H1 (cell line): ENCODE data around the gene F10. TPM values are rescaled to one million over a fixed set of nuclear protein-coding genes. Genes with fewer than 3 reads are reported as not detected.

Experiments
- CTCF ChIA-PET: fragments of 300-600 bp; sonication (Branson Sonifier 250); formaldehyde crosslinking; loops from one replicate; lab custom pipeline; 2021; ENCODE audit not compliant: partially characterized antibody; lab: Charles Lee
- POLR2A ChIA-PET: fragments of 300-600 bp; sonication (Branson Sonifier 250); formaldehyde crosslinking; loops from one replicate; lab custom pipeline; 2021; ENCODE audit warnings: inconsistent platforms; ENCODE audit not compliant: partially characterized antibody; lab: Charles Lee
- DNase-seq, 2 experiments: peaks; one replicate each; pipeline versions ENCODE4 v3.0.0 to v3.0.0-alpha.2; 2010 to 2022; ENCODE audit warnings: low spot score in 2 of 2, low read depth in 1 of 2, mixed read lengths in 1 of 2
- FAIRE-seq: peaks from 2 replicates; lab custom pipeline; 2011; peaks lifted over from hg19 to GRCh38; lab: Jason Lieb, UNC
- H2AFZ ChIP-seq: 2 replicates; pipeline ENCODE4 v1.8.1; 2012; ENCODE audit warnings: low read length, inconsistent platforms
- H2AK5ac ChIP-seq: 2 replicates; pipeline ENCODE4 v1.6.1; 2013; ENCODE audit warnings: low read depth, low read length
- H2BK120ac ChIP-seq: replicated peaks from 2 replicates; pipeline ENCODE3; 2013; ENCODE audit warnings: low read depth, low read length, inconsistent platforms
- H2BK12ac ChIP-seq: 2 replicates; pipeline ENCODE4 v1.6.1; 2013; ENCODE audit warnings: low read depth, low read length
- H2BK15ac ChIP-seq: 2 replicates; pipeline ENCODE4 v1.6.1; 2013; ENCODE audit warnings: low read length
- H2BK20ac ChIP-seq: 2 replicates; pipeline ENCODE4 v1.6.1; 2013; ENCODE audit warnings: low read length
- H2BK5ac ChIP-seq: 2 replicates; pipeline ENCODE4 v1.6.1; 2013; ENCODE audit warnings: low read depth, low read length
- H3K14ac ChIP-seq: 2 replicates; pipeline ENCODE4 v1.6.1; 2013; ENCODE audit warnings: inconsistent platforms; ENCODE audit not compliant: insufficient read length
- H3K18ac ChIP-seq: 2 replicates; pipeline ENCODE4 v1.6.1; 2013; ENCODE audit warnings: low read length; ENCODE audit errors: extremely low read depth
- H3K23ac ChIP-seq: 2 replicates; pipeline ENCODE4 v1.6.1; 2013; ENCODE audit warnings: inconsistent platforms; ENCODE audit not compliant: insufficient read length
- H3K23me2 ChIP-seq: 2 replicates; pipeline ENCODE4 v1.6.1; 2013; ENCODE audit warnings: low read depth, low read length
- H3K27ac ChIP-seq: 2 replicates; pipeline ENCODE4 v1.6.1; 2011; ENCODE audit warnings: low read depth, low read length, inconsistent platforms
- H3K27me3 ChIP-seq, 4 experiments: replicated peaks in 1 of 4; 1 replicate in 1 of 4; 2 replicates in 3 of 4; pipeline versions ENCODE4 v1.6.1 to v1.8.1; 2011 to 2013; ENCODE audit warnings: low read length in 3 of 4, mild to moderate bottlenecking in 3 of 4, inconsistent platforms in 2 of 4, mixed read lengths in 2 of 4, moderate library complexity in 1 of 4; ENCODE audit not compliant: control insufficient read depth in 3 of 4, insufficient read depth in 3 of 4; ENCODE audit errors: extremely low read depth in 1 of 4
- H3K36me3 ChIP-seq, 4 experiments: 2 replicates each; pipeline versions ENCODE4 v1.6.1 to v1.8.1; 2011 to 2013; ENCODE audit warnings: mild to moderate bottlenecking in 4 of 4, low read length in 3 of 4, moderate library complexity in 2 of 4, control low read depth in 1 of 4, inconsistent platforms in 1 of 4; ENCODE audit not compliant: insufficient read depth in 4 of 4, control insufficient read depth in 2 of 4
- H3K4ac ChIP-seq: replicated peaks from 2 replicates; pipeline ENCODE3; 2013; ENCODE audit warnings: low read length, low read depth, mixed read lengths, inconsistent platforms; ENCODE audit not compliant: insufficient read length
- H3K4me1 ChIP-seq, 4 experiments: replicated peaks in 1 of 4; 1 replicate in 1 of 4; 2 replicates in 3 of 4; pipeline versions ENCODE4 v1.6.1 to v1.8.1; 2011 to 2013; ENCODE audit warnings: low read length in 3 of 4, inconsistent platforms in 2 of 4, mixed read lengths in 1 of 4; ENCODE audit not compliant: insufficient read depth in 4 of 4, control insufficient read depth in 3 of 4
- H3K4me2 ChIP-seq, 2 experiments: 2 replicates each; pipeline versions ENCODE4 v1.6.1 to v1.8.1; 2011 to 2013; ENCODE audit warnings: low read depth in 2 of 2, low read length in 2 of 2, control low read depth in 1 of 2, inconsistent platforms in 1 of 2, mild to moderate bottlenecking in 1 of 2; ENCODE audit not compliant: insufficient read depth in 1 of 2
- H3K4me3 ChIP-seq, 4 experiments: fragments of 200-600, 300-600 bp in 1 of 4; sonication (generic), shearing (Covaris generic), sonication (Bioruptor Twin) in 1 of 4; 2 replicates each; pipeline versions ENCODE4 v1.5.1 to v1.8.1; 2011 to 2016; ENCODE audit warnings: low read length in 4 of 4, low read depth in 3 of 4, control low read depth in 2 of 4, inconsistent platforms in 2 of 4, mild to moderate bottlenecking in 2 of 4, mixed read lengths in 1 of 4, moderate library complexity in 1 of 4; ENCODE audit not compliant: insufficient read depth in 2 of 4; ENCODE audit errors: extremely low read depth in 1 of 4
- H3K56ac ChIP-seq: replicated peaks from 2 replicates; pipeline ENCODE3; 2013; ENCODE audit warnings: low read depth, mild to moderate bottlenecking, mixed read lengths, low read length, inconsistent platforms; ENCODE audit not compliant: insufficient read length
- H3K79me1 ChIP-seq: 2 replicates; pipeline ENCODE4 v1.6.1; 2013; ENCODE audit warnings: low read depth, low read length, control low read depth
- H3K79me2 ChIP-seq, 2 experiments: 2 replicates each; pipeline versions ENCODE4 v1.6.1 to v1.8.1; 2012 to 2013; ENCODE audit warnings: low read length in 2 of 2, mild to moderate bottlenecking in 2 of 2, inconsistent platforms in 1 of 2; ENCODE audit not compliant: insufficient read depth in 2 of 2, control insufficient read depth in 1 of 2
- H3K9ac ChIP-seq, 4 experiments: replicated peaks in 1 of 4; 1 replicate in 1 of 4; 2 replicates in 3 of 4; pipeline versions ENCODE4 v1.6.1 to v1.8.1; 2011 to 2013; ENCODE audit warnings: low read depth in 3 of 4, low read length in 3 of 4, control low read depth in 2 of 4, mild to moderate bottlenecking in 2 of 4, moderate library complexity in 2 of 4, inconsistent platforms in 1 of 4; ENCODE audit errors: extremely low read depth in 1 of 4
- H3K9me3 ChIP-seq, 2 experiments: 2 replicates each; pipeline versions ENCODE4 v1.6.1 to v1.8.1; 2012 to 2013; ENCODE audit warnings: mild to moderate bottlenecking in 2 of 2, moderate library complexity in 2 of 2, control low read depth in 1 of 2, inconsistent platforms in 1 of 2, low read depth in 1 of 2, low read length in 1 of 2, mixed read lengths in 1 of 2; ENCODE audit not compliant: insufficient read depth in 2 of 2
- H4K20me1 ChIP-seq, 2 experiments: replicated peaks in 1 of 2; 2 replicates each; pipeline versions ENCODE3 to v1.8.1; 2011 to 2013; ENCODE audit warnings: inconsistent platforms in 2 of 2, low read length in 2 of 2, mild to moderate bottlenecking in 1 of 2; ENCODE audit not compliant: insufficient read depth in 2 of 2, control insufficient read depth in 1 of 2
- H4K5ac ChIP-seq: 2 replicates; pipeline ENCODE4 v1.6.1; 2013; ENCODE audit warnings: low read length, low read depth, mixed read lengths, inconsistent platforms; ENCODE audit not compliant: insufficient read length
- H4K8ac ChIP-seq: 2 replicates; pipeline ENCODE4 v1.8.0; 2013; ENCODE audit warnings: mild to moderate bottlenecking, moderate library complexity, low read length, inconsistent platforms; ENCODE audit not compliant: insufficient read depth; ENCODE audit errors: extremely low read depth
- H4K91ac ChIP-seq: replicated peaks from 2 replicates; pipeline ENCODE3; 2013; ENCODE audit warnings: low read length, mixed read lengths, inconsistent platforms; ENCODE audit not compliant: insufficient read length
- CBX5 ChIP-seq: fragments of 300-800, 300-1000 bp; sonication (generic); IDR thresholded peaks from 2 replicates; pipeline ENCODE4 v1.7.1; 2016; ENCODE audit warnings: antibody characterized with exemption, low read length, low read depth
- CREB1 ChIP-seq: IDR thresholded peaks from 2 replicates; pipeline ENCODE4 v1.6.1; 2012; ENCODE audit warnings: inconsistent platforms
- CTBP2 ChIP-seq: IDR thresholded peaks from 2 replicates; pipeline ENCODE4 v1.7.0; 2011; ENCODE audit warnings: borderline replicate concordance, mild to moderate bottlenecking, moderate library complexity, mixed read lengths, low read length; ENCODE audit not compliant: insufficient read depth, insufficient read length
- JUN ChIP-seq: IDR thresholded peaks from 2 replicates; pipeline ENCODE4 v1.6.1; 2011; ENCODE audit warnings: low read depth, mild to moderate bottlenecking, improper control_type of control experiment, low read length
- POLR2A ChIP-seq, 2 experiments: IDR thresholded peaks; 1 replicate in 1 of 2; 2 replicates in 1 of 2; pipeline ENCODE4 v1.6.1; 2011; ENCODE audit warnings: low read depth in 2 of 2, low read length in 2 of 2, mild to moderate bottlenecking in 2 of 2; ENCODE audit errors: control extremely low read depth in 1 of 2
- USF2 ChIP-seq: IDR thresholded peaks from 2 replicates; pipeline ENCODE4 v1.6.1; 2011; ENCODE audit warnings: low read length, improper control_type of control experiment
- WGBS, 2 experiments: shearing (Covaris generic) in 1 of 2; methylation state at CpG; one replicate each; pipeline versions ENCODE4 v1.1.6 to v1.1.7; 2013 to 2015; ENCODE audit warnings: low lambda C conversion rate in 2 of 2, mixed read lengths in 2 of 2, inconsistent platforms in 1 of 2, low coverage in 1 of 2, missing lambda C conversion rate in 1 of 2; ENCODE audit not compliant: insufficient replicate concordance in 2 of 2, insufficient coverage in 1 of 2, insufficient read length in 1 of 2; ENCODE audit errors: extremely low coverage in 1 of 2, missing lambda C conversion rate in 1 of 2; 5-methylcytosine and 5-hydroxymethylcytosine counted together
- polyA plus RNA-seq, 7 experiments: library from polyadenylated mRNA; depleted of rRNA in 3 of 7; stranded (reverse) in 5 of 7; unstranded in 2 of 7; fragments of >200 nt in 5 of 7; fragments of 200-250 nt in 2 of 7; gene quantifications; 1 replicate in 5 of 7; 2 replicates in 1 of 7; 4 replicates in 1 of 7; pipeline versions ENCODE4 v1.2.1 to v1.2.3, GENCODE V29; 2011 to 2013; ENCODE audit warnings: missing spikeins in 2 of 7, mixed read lengths in 2 of 7
- total RNA-seq: library from RNA; stranded (reverse); fragmentation: NEBNext Ultra II Directional; extraction: Animal tissue kit (Norgen Biotek cat#: 25700); gene quantifications from 2 replicates; pipeline ENCODE4 v1.2.1, GENCODE V29; 2021

F10 gene
- total and polyA plus RNA-seq, 2 of the 8 experiments (the other 6 are each of a cell fraction or from before 2014, with no cell fraction given): 2.0 to 4.2 TPM

- FAIRE-seq: no peak
- no peaks in the 10 kb centered on the region; a peak in 1 of 8 replicates for H3K36me3 ChIP-seq
- no peak overlapping the region for H3K56ac ChIP-seq
- peaks cover 0 to 6% (median 4%) of the 10 kb centered on the region in 4 experiments; a peak in 2 of 7 replicates for H3K4me1 ChIP-seq
- no peak overlapping the region for H2BK5ac ChIP-seq
- H2BK15ac ChIP-seq: no peak overlapping the region
- H3K79me1 ChIP-seq: no peaks in the 10 kb centered on the region; the same call in 1 of the 2 replicates
- no peak for TF ChIP-seq CBX5
- TF ChIP-seq USF2: no peak
- no peak for TF ChIP-seq CREB1
- TF ChIP-seq JUN: no peak
- TF ChIP-seq CTBP2: no peak
- TF ChIP-seq POLR2A (IDR thresholded peaks at IDR 0.05; ENCODE audit: control extremely low read depth in 1 of 2, low read depth in 2 of 2, low read length in 2 of 2): no peak
- H4K91ac ChIP-seq: no peak overlapping the region
- no peak overlapping the region for H3K9ac ChIP-seq
- peaks cover 0 to 1% of the 10 kb centered on the region in 2 experiments for H4K20me1 ChIP-seq
- H3K14ac ChIP-seq: no peak overlapping the region
- no peaks in the 10 kb centered on the region for H3K79me2 ChIP-seq
- no peak overlapping the region for H2BK12ac ChIP-seq
- no peak for DNase-seq
- H3K4me2 ChIP-seq: no peak overlapping the region
- H3K27ac ChIP-seq: no peak overlapping the region
- no peak overlapping the region for H4K5ac ChIP-seq
- no peaks in the 10 kb centered on the region for H3K27me3 ChIP-seq
- no peak overlapping the region for H2BK20ac ChIP-seq
- no peak overlapping the region for H3K18ac ChIP-seq
- H2BK120ac ChIP-seq: no peak overlapping the region
- no peak overlapping the region for H2AK5ac ChIP-seq
- POLR2A ChIA-PET: interaction anchor here (3.1 kb wide), 1 partner anchor 10 kb away, joined by 14 read pairs; the partner anchor contains the start of gene F7
- H3K9me3 ChIP-seq: no peaks in the 10 kb centered on the region
- H3K23ac ChIP-seq: no peak overlapping the region
- H3K4me3 ChIP-seq: no peak overlapping the region
- CTCF ChIA-PET: interaction anchor here (0.8 to 2.3 kb wide), 5 partner anchors 9 to 59 kb away, joined by 3 to 6 read pairs (median 3); no protein-coding TSS in a partner anchor
- H4K8ac ChIP-seq: no peak overlapping the region
- H3K4ac ChIP-seq: no peak overlapping the region
- 90% methylated on average over 13 of the region's 14 CpGs; no CpG with 5 or more reads in 1 of the 2 experiments for WGBS, 2 experiments
- H2AFZ ChIP-seq: no peak overlapping the region
- H3K23me2 ChIP-seq: peaks cover 2% of the 10 kb centered on the region; the same call in 1 of the 2 replicates
Observed at GRCh38 chr13:113094410-113094800, 28.2 kb upstream of the F10 start.
